AG08395 (cell line): ENCODE measurements around the gene MFSD12.
"Not testable (repeated sequence)": the region's sequence is repeated elsewhere in the genome, so short reads cannot be mapped to it uniquely, and the experiment has no call there.

Experiments used
- DNase-seq: peaks from one replicate; pipeline ENCODE4 v3.0.0; 2012; ENCODE audit warnings: mixed read lengths, low spot score

Gene MFSD12

GRCh38 chr19:3522421-3523360, 34.7 kb downstream of the MFSD12 start:
- DNase-seq: no peak

GRCh38 chr19:3521104-3521445, 36.3 kb downstream of the MFSD12 start:
- DNase-seq: no peak

- no peak for DNase-seq
Observed at GRCh38 chr19:3520166-3521103, 37.0 kb downstream of the MFSD12 start.

- no peak for DNase-seq
Observed at GRCh38 chr19:3519126-3519525, 38.3 kb downstream of the MFSD12 start.

GRCh38 chr19:3518659-3519058, 38.7 kb downstream of the MFSD12 start:
- DNase-seq: no peak

- DNase-seq: no peak
Observed at GRCh38 chr19:3518255-3518654, 39.1 kb downstream of the MFSD12 start.

GRCh38 chr19:3517638-3518037, 39.7 kb downstream of the MFSD12 start:
- DNase-seq: no peak

- no peak for DNase-seq
Observed at GRCh38 chr19:3516675-3517207, 40.6 kb downstream of the MFSD12 start.

GRCh38 chr19:3515891-3516422, 41.4 kb downstream of the MFSD12 start:
- peak; percentile 56 for DNase-seq

GRCh38 chr19:3514930-3515329, 42.5 kb downstream of the MFSD12 start:
- DNase-seq: no peak

GRCh38 chr19:3513229-3514140, 43.9 kb downstream of the MFSD12 start:
- DNase-seq: no peak

- no peak for DNase-seq
Observed at GRCh38 chr19:3512562-3513228, 44.7 kb downstream of the MFSD12 start.

- DNase-seq: no peak
Observed at GRCh38 chr19:3511506-3512251, 45.7 kb downstream of the MFSD12 start.

- no peak for DNase-seq
Observed at GRCh38 chr19:3510727-3511126, 46.7 kb downstream of the MFSD12 start.

GRCh38 chr19:3509566-3509989, 47.8 kb downstream of the MFSD12 start:
- DNase-seq: peak; percentile 57

- DNase-seq: no peak
Observed at GRCh38 chr19:3508771-3509535, 48.4 kb downstream of the MFSD12 start.

GRCh38 chr19:3508121-3508661, 49.2 kb downstream of the MFSD12 start:
- DNase-seq: not testable (repeated sequence)

GRCh38 chr19:3507371-3508120, 49.8 kb downstream of the MFSD12 start:
- peak; percentile 21 for DNase-seq
